ENCODE results near the gene RAC3. TPM values are rescaled to one million over a fixed set of nuclear protein-coding genes. Genes with fewer than 3 reads are reported as not detected.

RAC3 gene
- total RNA-seq, 6 experiments from 2014 or later = 3.4 to 9.0 (median 5.4) TPM

- H3K27me3 ChIP-seq = no peaks in the 10 kb centered on the region
- no peak overlapping the region for H3K4me3 ChIP-seq
- H3K27ac ChIP-seq = no peak overlapping the region
- H3K9me3 ChIP-seq = no peaks in the 10 kb centered on the region
- intact Hi-C loops (cut with DNase I) = no loop called here
- TF ChIP-seq CTCF (IDR thresholded peaks at IDR 0.05) (no peak), POLR2A (IDR thresholded peaks at IDR 0.05) (no peak)
- H3K36me3 ChIP-seq = no peaks in the 10 kb centered on the region
- 75% methylated on average over 7 of the region's 17 CpGs for WGBS (ENCODE audit: insufficient coverage, low coverage, low lambda C conversion rate, missing lambda C conversion rate)
- ATAC-seq (no peak), DNase-seq (no peak)
- H3K4me1 ChIP-seq = peaks cover 0 to 24% (median 9%) of the 10 kb centered on the region in 4 donors
Observed at GRCh38 chr17:82001571-82002056, 29.9 kb upstream of the RAC3 start.

- intact Hi-C loops (cut with DNase I) = no loop called here
- no peak overlapping the region for H3K4me3 ChIP-seq
- DNase-seq (no peak), ATAC-seq (peak in 1 of 4 donors; percentile 12)
- no peaks in the 10 kb centered on the region for H3K36me3 ChIP-seq
- H3K27ac ChIP-seq = no peak overlapping the region
- no peaks in the 10 kb centered on the region for H3K27me3 ChIP-seq
- WGBS (ENCODE audit: insufficient coverage, low coverage, low lambda C conversion rate, missing lambda C conversion rate) = 64% methylated on average over 20 of the region's 53 CpGs
- TF ChIP-seq CTCF (IDR thresholded peaks at IDR 0.05) (no peak), POLR2A (IDR thresholded peaks at IDR 0.05) (no peak)
- peaks cover 0 to 24% (median 9%) of the 10 kb centered on the region in 4 donors for H3K4me1 ChIP-seq
- no peaks in the 10 kb centered on the region for H3K9me3 ChIP-seq
Observed at GRCh38 chr17:82003411-82004381, 27.8 kb upstream of the RAC3 start.

- no peak for ATAC-seq
- no peak for DNase-seq
- no peaks in the 10 kb centered on the region for H3K36me3 ChIP-seq
Observed at GRCh38 chr17:82004517-82005455, 26.7 kb upstream of the RAC3 start.

More at GRCh38 chr17:82004517-82005455, 26.7 kb upstream of the RAC3 start:
- TF ChIP-seq CTCF (IDR thresholded peaks at IDR 0.05) = no peak
- TF ChIP-seq POLR2A (IDR thresholded peaks at IDR 0.05) = no peak
- Histone ChIP-seq H3K4me3 (no peak overlapping the region), H3K4me1 (peaks cover 0 to 13% (median 6%) of the 10 kb centered on the region in 4 donors), H3K27me3 (no peaks in the 10 kb centered on the region), H3K27ac (no peak overlapping the region), H3K9me3 (no peaks in the 10 kb centered on the region)
- WGBS (ENCODE audit: insufficient coverage, low coverage, low lambda C conversion rate, missing lambda C conversion rate) = 70% methylated on average over 3 of the region's 41 CpGs
- intact Hi-C loops (cut with DNase I) = no loop called here

Data from right lobe of liver (tissue), 6 donors.